Stimulated activated CD4-positive, alpha-beta T cell treated with anti-CD3 and anti-CD28 coated beads, Interleukin-4, amount 100 ng/mL, for 24 hours (primary cell): ENCODE data around the gene ACE2.

ENCODE experiments used
- DNase-seq: peaks from one replicate; pipeline ENCODE4 v3.0.0-alpha.2; 2020

The ACE2 gene

DNA sequence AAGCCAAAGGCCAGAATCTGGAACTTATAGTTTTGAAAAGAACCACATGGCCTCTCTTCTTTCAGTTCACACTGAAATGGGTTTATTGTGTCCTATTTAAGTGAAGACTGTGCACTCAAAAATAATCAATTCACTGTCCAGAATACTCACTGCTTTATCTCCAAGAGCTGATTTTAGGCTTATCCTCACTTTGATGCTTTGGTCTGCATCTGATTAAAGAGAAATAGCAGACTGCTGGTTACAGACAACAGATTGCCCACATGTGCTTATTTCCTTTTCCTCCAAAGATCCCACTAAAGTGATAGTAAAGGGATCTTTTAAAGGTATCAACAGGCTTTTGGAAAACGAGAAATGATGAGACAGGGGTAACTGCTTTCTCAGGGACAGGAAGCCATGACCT, 30.6 kb downstream of the ACE2 start:
- DNase-seq = no peak

DNA sequence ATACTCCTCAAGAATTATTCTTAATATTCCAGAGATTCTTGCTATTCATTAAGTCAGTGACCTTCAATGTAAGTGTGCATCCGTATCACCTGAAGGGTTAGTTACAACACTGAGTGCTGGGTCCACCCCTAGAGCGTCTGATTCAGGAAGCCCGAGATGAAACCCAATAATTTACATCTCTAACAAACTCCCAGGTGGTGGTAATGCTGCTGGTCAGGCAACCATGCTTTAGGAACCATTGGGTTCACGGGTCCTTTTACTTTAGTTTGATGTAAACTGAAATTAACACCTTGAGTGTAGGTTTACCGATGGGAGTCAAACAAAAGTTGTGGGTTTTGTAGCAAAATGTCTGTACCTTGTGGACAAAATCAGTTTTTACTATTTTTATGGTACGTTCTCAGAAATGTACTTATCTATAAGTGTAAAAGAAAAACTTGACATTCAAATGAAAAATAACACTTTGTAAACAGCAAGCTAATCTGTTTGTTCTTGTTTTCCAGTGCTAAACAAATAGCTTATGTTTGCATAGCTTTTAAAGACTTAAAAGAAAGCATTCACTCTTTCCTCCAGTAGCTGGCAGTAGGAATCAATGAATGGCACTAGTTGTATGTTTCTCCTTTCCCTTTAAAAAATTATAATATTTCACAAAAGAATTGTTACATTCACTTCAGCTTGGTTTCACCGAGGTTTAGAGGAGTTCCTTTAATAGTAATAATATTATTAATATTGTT, 32.7 kb downstream of the ACE2 start:
- no peak for DNase-seq

DNA sequence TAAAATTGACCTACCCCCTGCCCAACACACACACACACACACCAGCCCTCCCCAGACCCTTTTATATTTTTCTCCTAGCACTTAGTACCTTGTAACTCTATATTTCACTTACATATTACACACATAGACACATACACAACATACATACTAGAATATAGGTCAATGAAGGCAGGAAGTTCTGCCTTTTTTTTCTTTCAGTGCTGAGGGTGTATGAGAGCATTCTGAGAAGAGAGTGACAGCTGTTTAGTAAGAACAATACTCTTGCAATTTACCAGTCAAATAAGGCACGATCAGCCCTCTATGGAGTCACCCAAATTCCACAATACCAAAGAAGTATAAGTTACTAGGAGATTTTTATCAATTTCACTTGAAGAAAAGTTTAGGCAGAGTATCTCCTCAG, 33.5 kb downstream of the ACE2 start:
- DNase-seq = no peak

DNA sequence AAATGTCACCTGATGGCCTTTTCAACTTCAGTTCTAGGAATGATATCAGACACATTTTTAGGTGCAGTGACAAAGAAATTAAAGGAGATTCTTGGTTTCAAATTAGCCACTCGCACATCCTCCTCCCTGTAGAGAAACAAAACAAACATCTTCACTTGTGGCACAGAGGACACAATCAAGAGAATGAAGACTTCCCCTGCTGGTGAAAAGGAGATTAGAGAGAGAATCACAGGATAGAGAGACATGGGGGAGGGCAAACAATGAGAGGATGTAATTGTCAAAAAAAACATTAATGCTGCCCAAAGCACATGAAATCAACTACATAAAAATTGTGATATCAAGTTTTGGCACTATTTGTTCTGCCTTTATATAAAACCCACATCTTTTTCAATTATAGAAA, 34.5 kb downstream of the ACE2 start:
- no peak for DNase-seq

DNA sequence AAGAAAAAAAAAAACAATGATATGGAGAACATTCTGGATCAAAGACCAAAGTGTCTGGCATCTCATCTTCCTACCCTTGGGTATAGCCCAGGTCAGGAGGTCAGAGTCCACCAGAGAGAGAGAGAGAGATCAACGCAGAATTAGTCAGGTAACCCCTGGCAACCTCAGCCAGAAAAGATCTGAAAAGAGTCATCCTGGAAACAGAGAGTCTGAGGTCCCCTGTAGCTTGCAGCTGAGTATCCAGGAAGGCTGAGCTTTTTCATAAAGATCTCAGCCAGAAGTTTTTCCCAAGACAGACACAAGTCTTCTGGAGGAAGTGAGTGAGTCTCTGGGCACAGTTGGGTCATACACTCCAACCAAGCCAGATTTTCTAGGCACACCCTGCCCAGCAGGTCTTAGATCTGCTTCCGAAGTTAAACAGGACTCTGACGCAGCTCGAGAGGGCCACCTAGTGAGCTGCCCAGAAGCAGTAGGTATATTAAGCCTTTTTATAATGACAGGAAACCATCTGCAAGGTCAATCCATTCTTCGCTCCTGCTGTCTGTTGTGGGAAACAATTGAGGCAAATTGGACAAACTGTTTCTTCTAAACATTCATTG, 35.7 kb downstream of the ACE2 start:
- DNase-seq = no peak

DNA sequence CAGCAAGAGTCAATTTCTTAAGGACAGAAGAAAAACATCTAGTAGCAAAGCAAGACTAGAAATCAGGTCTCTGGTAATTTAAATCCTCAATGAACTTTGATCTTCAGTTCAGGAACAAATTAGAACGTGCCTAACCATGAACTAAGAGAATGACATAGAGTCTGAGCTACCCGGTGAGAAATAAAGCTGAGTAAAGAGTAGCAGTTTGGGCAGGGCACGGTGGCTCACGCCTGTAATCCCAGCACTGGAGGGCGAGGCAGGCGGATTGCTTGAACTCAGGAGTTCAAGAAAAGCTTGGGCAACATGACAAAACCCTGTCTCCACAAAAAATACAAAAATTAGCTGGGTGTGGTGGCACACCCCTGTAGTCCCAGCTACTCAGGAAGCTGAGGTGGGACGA, 37.7 kb downstream of the ACE2 start:
- DNase-seq = no peak

DNA sequence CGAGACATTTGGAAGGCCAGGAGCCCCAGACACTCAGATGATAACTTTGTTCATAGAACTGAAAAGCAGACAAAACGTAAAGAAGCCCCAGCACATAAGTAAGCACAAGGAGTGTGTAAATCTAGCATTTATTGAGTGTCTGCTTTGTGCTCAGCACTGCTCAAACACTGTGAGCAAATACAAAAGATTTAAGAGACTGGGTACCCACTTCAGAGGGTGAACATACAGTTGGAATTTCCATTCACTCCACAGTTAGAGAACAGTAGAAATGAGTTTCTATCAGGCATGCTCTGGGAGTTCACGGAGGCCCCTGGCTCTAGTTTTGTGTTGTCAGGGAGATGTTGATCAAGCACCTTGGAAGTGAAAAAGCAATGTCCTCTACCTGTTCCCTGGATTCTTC, 39.8 kb downstream of the ACE2 start:
- DNase-seq = no peak

DNA sequence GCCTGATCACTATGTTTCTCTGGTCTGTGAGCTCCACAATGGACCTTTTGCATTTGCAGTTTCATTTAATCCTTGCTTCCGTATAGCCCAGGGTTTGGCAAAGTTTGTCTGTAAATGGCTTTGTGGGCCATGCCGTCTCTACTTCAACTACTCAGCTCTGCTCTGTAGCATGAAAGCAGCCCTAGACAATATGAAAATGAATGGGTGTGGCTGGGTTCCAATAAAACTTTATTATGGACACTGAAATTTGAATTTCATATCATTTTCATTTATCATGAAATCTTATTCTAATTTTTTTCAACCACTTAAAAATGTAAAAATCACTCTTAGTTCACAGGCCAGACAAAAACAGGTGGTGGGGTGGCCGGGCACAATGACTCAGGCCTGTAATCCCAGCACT, 41.5 kb downstream of the ACE2 start:
- no peak for DNase-seq

DNA sequence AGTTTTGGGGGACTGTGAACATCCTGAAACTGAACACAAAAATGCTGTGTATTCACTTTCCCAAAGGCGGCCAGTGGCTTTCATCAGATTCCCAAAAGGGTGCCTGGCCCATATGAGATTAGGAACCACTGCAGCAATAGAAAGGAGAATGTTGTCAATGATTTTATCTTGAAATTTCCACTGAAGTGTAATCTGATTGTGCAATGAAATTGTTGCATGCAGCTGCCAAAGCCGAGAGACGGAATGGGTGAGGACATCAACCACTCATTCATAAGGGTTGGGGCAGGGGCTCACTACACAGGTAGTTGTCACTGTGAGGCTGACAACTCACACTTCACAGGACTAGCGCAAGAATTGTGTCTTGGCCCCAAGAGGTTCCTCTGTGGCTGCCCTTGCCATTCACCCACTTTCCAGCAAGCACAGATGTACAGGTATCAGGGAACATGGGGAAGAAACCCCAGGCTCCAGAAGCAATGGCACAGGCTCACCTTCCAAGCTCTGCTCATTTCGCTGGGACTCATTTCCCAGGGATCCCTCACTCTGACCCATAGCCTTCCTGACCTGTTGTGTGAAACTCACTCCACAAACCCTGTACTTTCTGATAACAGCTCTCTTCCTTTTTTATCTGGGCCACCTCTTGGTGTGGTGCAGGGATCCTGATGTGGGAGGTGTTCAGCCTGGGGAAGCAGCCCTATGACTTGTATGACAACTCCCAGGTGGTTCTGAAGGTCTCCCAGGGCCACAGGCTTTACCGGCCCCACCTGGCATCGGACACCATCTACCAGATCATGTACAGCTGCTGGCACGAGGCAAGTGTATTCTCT, 51.4 kb downstream of the ACE2 start:
- no peak for DNase-seq

DNA sequence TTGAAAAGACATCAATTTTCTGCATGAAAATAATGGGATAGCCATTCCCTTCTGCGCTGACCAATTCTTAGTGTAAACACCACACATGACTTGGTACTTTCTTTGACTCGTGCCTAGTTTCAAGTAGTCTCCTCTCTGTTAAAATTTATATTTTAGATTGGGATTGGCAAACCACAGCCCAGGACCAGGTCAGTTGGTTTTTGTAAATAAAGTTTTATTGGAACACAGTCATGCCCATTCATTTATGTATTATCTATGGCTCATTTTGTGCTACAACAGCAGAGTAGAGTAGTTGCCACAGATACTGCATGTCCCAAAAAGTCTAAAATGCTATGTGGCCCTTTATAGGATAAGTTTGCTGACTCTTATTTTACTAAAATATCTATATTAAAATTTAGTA, 53.4 kb downstream of the ACE2 start:
- no peak for DNase-seq

DNA sequence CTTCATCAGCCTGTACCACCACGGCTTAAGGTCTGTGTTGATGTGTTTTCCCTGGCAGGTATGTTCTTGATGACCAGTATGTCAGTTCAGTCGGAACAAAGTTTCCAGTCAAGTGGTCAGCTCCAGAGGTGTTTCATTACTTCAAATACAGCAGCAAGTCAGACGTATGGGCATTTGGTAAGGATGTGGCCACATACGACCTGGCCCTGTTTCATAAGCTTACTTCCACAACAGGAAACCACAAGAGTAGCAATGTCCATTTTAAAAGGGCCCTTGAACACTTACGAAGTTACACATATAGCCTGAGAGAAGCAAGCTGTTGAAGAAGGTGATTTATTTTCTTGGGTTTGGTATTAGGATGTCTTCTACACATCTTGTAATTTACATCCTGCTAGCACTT, 54.0 kb downstream of the ACE2 start:
- no peak for DNase-seq

DNA sequence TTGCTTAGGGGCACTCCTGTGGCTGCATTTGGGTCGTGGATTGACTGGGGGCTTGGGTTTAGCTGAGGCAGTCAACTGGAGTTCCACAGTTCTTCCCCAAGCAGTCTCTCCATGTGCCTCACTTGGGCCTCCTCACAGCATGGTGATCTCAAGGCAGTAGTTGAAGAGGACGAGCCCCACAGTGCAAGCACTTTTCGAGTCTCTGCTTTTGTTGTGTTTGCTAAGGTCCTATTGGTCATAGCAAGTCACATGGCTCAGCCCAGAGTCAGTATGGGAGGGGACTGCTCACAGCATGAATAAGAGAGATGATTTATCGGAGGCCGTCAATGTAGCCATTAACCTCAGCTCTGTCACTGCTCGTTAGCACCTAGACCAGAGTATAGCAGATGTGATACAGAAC, 70.4 kb downstream of the ACE2 start:
- DNase-seq = no peak

DNA sequence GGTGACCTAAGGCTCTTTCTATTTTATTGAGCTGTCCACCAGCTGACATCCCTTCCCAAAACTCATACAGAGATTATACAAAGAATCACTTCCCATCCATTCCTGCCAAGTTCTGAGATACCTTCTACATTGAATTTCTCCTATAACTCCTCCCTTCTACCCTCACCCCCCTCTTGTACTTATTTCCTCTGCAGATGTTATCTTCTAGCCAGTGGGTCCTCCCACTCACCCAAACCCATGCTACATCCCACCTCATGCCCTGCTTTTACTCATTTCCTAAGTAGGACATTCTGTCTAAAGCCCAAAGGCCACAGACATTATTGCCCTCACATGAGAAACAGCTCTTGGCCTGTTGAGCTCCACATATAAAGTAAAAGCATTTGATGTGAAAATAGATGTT, 71.6 kb downstream of the ACE2 start:
- no peak for DNase-seq

DNA sequence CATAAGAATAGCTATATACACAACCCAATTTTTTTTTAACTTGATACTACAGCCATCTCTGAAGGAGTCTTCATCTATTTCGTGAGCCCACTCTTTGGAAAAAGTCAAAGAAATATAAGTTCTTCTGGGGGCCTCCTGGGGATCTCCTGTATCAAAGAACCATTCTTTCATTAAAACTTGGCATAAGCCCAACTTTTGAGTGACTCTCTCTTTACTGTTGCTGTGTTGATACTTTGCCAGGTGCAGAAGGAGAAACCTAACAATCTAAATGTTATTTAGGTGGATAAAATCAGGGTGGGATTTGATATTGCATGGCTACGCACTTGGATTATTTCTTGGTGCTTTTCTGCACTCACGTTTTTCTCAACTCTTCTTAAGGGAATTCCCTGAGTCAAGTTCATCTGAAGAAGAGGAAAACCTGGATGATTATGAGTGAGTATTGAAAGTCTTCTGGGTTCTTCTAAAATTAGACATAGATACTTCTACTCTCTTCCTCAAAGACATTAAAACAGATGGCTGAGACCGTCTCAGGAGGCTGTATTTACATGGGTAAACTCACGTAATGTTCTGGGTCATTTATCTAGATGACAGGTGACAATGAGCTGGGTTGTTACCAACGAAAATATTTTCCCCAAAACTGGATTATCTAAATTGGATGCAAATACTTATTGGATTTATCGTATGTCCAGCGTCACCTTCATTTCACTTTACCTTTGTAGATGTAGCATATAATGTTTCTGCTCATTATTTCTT, 74.9 kb downstream of the ACE2 start:
- DNase-seq = no peak

DNA sequence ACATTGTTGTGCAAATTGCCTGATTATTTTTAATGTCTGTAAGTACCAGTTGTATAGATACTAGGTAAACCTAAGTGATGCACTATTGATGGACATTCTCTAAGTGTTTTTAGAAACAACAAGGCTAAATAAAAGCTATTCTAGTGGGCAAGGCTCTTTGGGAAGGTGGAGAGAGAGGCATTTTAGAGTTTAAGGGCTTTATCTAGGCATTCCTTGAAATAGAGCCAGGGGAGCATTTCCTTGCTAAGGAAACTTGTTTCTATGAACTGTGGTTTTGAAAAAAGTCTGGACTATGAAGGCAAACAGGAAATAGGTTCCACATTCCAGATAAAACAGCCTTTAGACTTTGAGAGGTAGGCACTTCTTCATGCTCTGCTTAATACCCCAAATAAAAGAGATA, 76.3 kb downstream of the ACE2 start:
- no peak for DNase-seq

DNA sequence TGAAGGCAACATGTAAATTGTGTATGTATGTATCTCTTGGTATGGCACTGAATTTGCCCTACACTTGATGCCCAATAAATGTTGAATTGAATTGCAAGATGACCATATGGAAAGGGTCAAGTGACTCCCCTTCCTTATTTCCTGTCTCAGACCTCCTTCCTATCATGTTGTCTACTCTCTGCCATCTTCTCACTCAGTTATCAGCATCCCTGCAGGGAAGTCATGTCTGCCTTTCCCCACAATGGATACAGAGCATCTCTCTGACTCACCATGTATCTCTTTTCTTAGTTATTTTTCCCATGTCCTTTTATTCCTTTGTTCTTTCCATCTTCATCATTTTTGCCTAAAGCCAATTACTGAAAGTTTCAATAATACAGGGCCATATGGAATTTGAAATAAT, 77.7 kb downstream of the ACE2 start:
- no peak for DNase-seq

DNA sequence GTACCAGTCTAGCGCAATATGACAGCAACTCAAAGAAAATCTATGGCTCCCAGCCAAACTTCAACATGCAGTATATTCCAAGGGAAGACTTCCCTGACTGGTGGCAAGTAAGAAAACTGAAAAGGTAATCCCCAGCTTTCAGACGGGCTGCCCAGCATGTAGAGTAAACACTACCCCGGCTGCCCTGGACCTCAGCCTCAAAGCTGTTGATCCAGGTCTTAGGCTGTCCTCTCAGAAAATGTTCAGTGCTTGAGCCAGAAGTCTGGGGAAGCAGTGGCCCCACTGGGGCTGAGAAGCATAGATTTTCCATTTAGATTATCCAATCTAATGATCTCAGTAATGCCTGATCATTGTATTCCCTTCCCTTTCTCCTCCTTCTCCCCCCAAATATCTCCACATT, 78.3 kb downstream of the ACE2 start:
- DNase-seq = no peak

DNA sequence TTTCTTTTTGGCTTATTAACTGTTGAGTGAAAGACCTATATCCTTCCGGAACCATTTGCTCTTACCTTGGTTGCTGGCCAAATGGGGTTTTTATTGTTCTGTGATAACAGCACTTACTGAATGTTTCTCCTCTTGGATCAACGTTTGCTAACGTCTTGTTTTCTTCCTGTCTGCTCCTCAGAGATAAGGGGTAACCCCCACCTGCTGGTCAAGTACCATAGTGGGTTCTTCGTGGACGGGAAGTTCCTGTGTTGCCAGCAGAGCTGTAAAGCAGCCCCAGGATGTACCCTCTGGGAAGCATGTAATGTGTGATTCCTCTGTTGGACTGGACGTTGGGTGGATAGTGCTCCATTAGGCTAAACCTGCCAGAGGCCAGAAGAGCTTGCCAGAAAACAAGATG, 84.8 kb downstream of the ACE2 start:
- DNase-seq = no peak

DNA sequence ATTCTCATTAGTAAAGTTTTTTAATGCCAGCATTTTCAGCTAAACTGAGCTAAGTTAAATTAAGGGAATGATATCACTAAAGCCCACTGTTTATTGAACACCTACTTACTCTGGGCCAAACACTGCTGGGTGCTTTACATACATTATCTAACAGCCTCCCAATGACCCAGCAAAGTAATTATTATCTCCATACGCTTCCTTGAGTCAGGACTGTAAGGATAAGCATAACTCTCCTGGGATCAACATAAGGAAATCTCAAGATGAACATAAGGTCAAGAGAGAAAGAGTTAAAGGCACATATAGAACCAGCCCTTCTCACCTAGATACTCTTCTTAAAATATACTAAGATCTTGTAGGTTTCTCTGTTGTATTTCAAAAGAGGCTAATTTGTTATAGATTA, 86.5 kb downstream of the ACE2 start:
- no peak for DNase-seq

DNA sequence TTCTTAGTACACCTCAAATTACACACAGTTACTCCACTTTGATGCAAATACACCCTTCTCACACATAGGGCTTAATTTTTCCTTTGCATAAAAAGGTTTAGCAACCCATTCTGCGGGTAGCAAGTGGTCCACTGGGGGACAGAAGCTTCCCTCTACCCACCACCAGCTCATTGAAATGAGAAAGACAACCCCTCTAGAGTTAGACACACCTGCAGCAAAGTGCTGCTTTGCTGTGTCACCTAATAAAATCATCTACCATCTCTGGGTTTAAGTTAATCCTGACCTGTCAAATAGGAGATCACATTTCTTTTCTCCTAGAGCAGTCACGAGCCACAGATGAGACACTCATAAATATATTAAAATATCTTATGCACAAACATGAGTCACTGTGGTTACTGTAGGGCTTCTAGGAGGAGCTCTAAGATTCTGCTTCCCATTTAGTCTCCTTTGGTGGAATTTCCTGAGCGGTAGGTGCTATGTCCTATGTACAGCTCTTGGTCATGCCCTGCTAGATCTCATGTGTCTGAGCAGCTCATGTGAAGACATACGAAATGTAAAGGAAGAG, 88.3 kb downstream of the ACE2 start:
- no peak for DNase-seq

DNA sequence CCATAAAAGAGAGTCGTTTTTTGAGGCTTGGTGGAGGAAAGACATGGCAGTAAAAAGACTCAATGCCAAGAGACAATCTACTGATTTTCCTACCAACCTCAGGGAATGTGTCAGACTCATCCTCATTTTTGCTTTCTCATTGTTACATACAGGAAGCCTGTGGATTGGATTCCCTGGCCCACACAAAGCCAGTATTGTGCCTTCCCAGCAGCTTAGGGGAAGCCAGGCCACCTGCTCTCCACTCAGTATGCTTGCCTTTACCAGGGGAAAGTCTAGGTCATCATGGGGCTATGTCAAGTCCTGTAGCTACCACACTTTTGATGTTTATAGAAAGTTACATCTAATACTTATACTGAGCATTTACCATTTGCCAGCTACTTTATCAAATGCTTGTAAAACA, 89.2 kb downstream of the ACE2 start:
- DNase-seq = no peak
